ENCODE results near the gene TUBB4B.

DNA sequence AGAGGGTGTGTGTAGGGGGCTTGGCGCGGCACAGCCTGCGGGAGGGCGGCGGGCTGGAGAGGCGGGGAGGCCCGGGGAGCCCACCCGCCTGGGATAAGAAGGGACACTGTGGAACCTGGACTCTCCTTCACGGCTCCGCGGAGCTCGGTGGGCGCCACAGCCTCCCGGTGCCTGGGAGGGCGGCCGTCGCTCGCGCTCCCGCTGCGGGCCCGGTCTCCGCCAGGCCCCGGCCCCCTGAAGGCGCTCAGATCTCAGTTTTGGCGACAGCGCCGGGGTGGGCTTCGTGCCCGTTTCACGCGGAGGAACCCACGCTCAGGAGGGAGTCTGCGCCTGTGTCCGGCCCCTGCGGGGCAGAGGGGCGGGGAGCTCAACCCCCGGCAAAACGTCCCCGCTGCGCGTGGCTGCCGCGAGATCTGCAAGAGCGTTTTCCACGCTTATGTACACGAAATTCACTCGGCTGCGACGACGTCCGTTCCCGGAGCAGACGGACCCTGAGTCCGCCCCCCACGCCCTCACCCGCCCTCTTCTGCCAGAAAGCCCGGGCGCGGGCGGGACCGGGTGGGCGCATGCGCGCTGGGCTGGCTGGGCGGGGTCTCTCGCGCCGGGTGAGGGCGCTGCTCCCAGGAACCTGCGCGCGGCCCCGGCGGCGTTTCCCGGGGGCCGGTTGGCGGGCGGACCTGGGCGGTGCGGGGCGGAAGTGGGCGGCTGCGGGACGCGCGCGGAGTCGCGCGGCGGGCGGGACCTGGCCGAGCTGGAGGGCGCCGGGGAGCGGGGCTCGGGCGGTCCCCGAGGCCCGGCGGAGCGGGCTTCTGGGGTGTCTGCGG lies 13.7 kb downstream of the TUBB4B start, which contains the start of gene NELFB:
- TF ChIP-seq ZNF274 (IDR thresholded peaks at IDR 0.05; ENCODE audit: low read length) (no peak), ZNF274 (tag by site-specific recombination; IDR thresholded peaks at IDR 0.05; ENCODE audit: borderline replicate concordance) (no peak), ZNF549 (tag by site-specific recombination; IDR thresholded peaks at IDR 0.05) (no peak), ZNF24 (tag by site-specific recombination; IDR thresholded peaks at IDR 0.05) (no peak), ZNF610 (tag by site-specific recombination; IDR thresholded peaks at IDR 0.05; ENCODE audit: borderline replicate concordance) (no peak), ZNF10 (tag by site-specific recombination; IDR thresholded peaks at IDR 0.05) (no peak), SETDB1 (IDR thresholded peaks at IDR 0.05; ENCODE audit: insufficient read length, low read length) (no peak), YY1 (tag by site-specific recombination; IDR thresholded peaks at IDR 0.05) (peak; percentile 9; the same call in 1 of the 2 replicates), TCF7L2 (IDR thresholded peaks at IDR 0.05; ENCODE audit: borderline replicate concordance, low read depth, low read length) (no peak)
- TF ChIP-seq, protein P1, sequence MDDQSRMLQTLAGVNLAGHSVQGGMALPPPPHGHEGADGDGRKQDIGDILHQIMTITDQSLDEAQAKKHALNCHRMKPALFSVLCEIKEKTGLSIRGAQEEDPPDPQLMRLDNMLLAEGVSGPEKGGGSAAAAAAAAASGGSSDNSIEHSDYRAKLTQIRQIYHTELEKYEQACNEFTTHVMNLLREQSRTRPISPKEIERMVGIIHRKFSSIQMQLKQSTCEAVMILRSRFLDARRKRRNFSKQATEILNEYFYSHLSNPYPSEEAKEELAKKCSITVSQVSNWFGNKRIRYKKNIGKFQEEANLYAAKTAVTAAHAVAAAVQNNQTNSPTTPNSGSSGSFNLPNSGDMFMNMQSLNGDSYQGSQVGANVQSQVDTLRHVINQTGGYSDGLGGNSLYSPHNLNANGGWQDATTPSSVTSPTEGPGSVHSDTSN (CRISPR knock-in tag; IDR thresholded peaks at IDR 0.05), result peak; percentile 73
- TF ChIP-seq, protein P2, sequence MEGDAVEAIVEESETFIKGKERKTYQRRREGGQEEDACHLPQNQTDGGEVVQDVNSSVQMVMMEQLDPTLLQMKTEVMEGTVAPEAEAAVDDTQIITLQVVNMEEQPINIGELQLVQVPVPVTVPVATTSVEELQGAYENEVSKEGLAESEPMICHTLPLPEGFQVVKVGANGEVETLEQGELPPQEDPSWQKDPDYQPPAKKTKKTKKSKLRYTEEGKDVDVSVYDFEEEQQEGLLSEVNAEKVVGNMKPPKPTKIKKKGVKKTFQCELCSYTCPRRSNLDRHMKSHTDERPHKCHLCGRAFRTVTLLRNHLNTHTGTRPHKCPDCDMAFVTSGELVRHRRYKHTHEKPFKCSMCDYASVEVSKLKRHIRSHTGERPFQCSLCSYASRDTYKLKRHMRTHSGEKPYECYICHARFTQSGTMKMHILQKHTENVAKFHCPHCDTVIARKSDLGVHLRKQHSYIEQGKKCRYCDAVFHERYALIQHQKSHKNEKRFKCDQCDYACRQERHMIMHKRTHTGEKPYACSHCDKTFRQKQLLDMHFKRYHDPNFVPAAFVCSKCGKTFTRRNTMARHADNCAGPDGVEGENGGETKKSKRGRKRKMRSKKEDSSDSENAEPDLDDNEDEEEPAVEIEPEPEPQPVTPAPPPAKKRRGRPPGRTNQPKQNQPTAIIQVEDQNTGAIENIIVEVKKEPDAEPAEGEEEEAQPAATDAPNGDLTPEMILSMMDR (tag by site-specific recombination; IDR thresholded peaks at IDR 0.05), result peak; percentile 45; the same call in 1 of the 2 replicates
- TF ChIP-seq, protein P3, sequence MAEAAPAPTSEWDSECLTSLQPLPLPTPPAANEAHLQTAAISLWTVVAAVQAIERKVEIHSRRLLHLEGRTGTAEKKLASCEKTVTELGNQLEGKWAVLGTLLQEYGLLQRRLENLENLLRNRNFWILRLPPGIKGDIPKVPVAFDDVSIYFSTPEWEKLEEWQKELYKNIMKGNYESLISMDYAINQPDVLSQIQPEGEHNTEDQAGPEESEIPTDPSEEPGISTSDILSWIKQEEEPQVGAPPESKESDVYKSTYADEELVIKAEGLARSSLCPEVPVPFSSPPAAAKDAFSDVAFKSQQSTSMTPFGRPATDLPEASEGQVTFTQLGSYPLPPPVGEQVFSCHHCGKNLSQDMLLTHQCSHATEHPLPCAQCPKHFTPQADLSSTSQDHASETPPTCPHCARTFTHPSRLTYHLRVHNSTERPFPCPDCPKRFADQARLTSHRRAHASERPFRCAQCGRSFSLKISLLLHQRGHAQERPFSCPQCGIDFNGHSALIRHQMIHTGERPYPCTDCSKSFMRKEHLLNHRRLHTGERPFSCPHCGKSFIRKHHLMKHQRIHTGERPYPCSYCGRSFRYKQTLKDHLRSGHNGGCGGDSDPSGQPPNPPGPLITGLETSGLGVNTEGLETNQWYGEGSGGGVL (tag by site-specific recombination; IDR thresholded peaks at IDR 0.05), result no peak

Measured in HEK293 (cell line).